22Rv1 (cell line): ENCODE data around the gene HSF2BP.

ENCODE experiments used
- CTCF ChIP-seq: fragments of 450-650 bp; IDR thresholded peaks from 2 replicates; pipeline ENCODE4 v1.5.1; 2017; ENCODE audit warnings: mild to moderate bottlenecking
- ZFX ChIP-seq: fragments of 450-650 bp; IDR thresholded peaks from 2 replicates; pipeline ENCODE4 v1.6.1; 2017; ENCODE audit warnings: antibody characterized with exemption, borderline replicate concordance

DNA sequence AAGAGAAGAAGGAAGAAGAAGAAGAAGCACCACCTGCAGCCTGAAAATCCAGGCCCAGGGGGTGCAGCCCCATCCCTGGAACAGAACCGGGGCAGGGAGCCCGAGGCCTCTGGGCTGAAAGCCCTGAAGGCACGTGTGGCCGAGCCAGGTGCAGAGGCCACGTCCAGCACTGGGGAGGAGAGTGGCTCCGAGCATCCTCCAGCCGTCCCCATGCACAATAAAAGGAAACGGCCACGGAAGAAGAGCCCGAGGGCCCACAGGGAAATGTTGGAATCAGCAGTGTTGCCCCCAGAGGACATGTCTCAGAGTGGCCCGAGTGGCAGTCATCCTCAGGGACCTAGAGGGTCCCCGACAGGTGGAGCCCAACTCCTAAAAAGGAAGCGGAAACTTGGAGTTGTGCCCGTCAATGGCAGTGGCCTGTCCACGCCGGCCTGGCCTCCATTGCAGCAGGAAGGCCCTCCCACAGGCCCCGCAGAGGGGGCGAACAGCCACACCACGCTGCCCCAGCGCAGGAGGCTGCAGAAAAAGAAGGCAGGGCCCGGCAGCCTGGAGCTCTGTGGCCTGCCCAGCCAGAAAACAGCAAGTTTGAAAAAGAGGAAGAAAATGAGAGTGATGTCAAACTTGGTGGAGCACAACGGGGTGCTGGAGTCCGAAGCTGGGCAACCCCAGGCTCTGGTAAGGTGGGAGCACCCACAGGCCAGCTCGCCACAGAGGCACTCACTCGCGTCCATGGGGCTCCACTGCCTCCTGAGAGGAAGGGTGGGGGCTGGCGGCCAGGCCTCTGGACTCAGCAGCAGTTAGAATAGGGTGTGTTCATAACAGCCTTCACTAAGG lies 28.5 kb upstream of the HSF2BP start:
- TF ChIP-seq CTCF (no peak), ZFX (no peak)
